Aortic smooth muscle cell (primary cell): ENCODE results near the gene ATP5ME. TPM values are rescaled to one million over a fixed set of nuclear protein-coding genes. Genes with fewer than 3 reads are reported as not detected.

Experiments
- total RNA-seq: library from RNA; depleted of rRNA; stranded (reverse); fragments of >200 nt; gene quantifications from 2 replicates; pipeline ENCODE4 v1.2.3, GENCODE V29; 2014

ATP5ME gene
- 351 and 373 TPM in 2 replicates for total RNA-seq

GRCh38 chr4:674172-675035, at the start of gene ATP5ME, which contains the start of gene MYL5:
Gene ATP5ME, minus strand, starts transcription at chr4:674276. Its CDS starts 29 bp downstream, at chr4:674247.
Gene MYL5, plus strand, starts transcription at chr4:674542. Its CDS starts 3,485 bp downstream, at chr4:678027.

GRCh38 chr4:705278-706082, 31.4 kb upstream of the ATP5ME start, which contains the start of gene PCGF3:
Gene PCGF3, plus strand, starts transcription at chr4:705832. Its CDS starts 27,849 bp downstream, at chr4:733681.

GRCh38 chr4:688854-689681, 15.0 kb upstream of the ATP5ME start, which contains the start of gene SLC49A3:
Gene SLC49A3, minus strand, starts transcription at chr4:689151. Its CDS starts 24 bp downstream, at chr4:689127.

GRCh38 chr4:624705-625590, 49.1 kb downstream of the ATP5ME start, which contains the start of gene PDE6B:
Gene PDE6B, plus strand, starts transcription at chr4:625573. Its CDS starts 54 bp downstream, at chr4:625627.

Other genes starting within 250 kb of the ATP5ME start
- gene ZNF721, start 175.1 kb downstream of the ATP5ME start, total RNA-seq = 15.2 and 16.5 TPM in 2 replicates
- gene PIGG, start 175.1 kb downstream of the ATP5ME start, total RNA-seq = 48.4 and 49.4 TPM in 2 replicates
- gene TMEM271, start 98.0 kb downstream of the ATP5ME start, total RNA-seq = not detected in 2 replicates
- gene PDE6B, start 48.7 kb downstream of the ATP5ME start, total RNA-seq = 0.37 TPM in 1 of 2 replicates, not detected in the other
- gene MYL5, start 266 bp upstream of the ATP5ME start, total RNA-seq = 18.9 and 27.5 TPM in 2 replicates
- gene SLC49A3, start 14.9 kb upstream of the ATP5ME start, total RNA-seq = 2.2 and 8.6 TPM in 2 replicates
- gene PCGF3, start 31.6 kb upstream of the ATP5ME start, total RNA-seq = 26.2 and 27.9 TPM in 2 replicates
- gene CPLX1, start 151.9 kb upstream of the ATP5ME start, total RNA-seq = not detected in 2 replicates